HFFc6 (cell line): ENCODE data around the gene NFIL3. TPM values are rescaled to one million over a fixed set of nuclear protein-coding genes. Genes with fewer than 3 reads are reported as not detected.

Source experiments
- DNase-seq: peaks from one replicate; pipeline ENCODE4 v3.0.0-alpha.2; 2018
- H3K27ac Mint-ChIP-seq: 2 replicates; pipeline ENCODE4 v1.8.0; 2020; ENCODE audit warnings: mild to moderate bottlenecking, mixed read lengths
- H3K27me3 Mint-ChIP-seq: 2 replicates; pipeline ENCODE4 v1.8.0; 2021; ENCODE audit warnings: mild to moderate bottlenecking, moderate library complexity, mixed read lengths; ENCODE audit not compliant: insufficient read depth
- H3K36me3 Mint-ChIP-seq: 2 replicates; pipeline ENCODE4 v1.8.0; 2021; ENCODE audit warnings: low read depth, mixed read lengths
- H3K4me1 Mint-ChIP-seq: 2 replicates; pipeline ENCODE4 v1.8.0; 2020; ENCODE audit warnings: low read depth, mixed read lengths
- H3K4me3 Mint-ChIP-seq: 2 replicates; pipeline ENCODE4 v1.8.0; 2020; ENCODE audit warnings: mild to moderate bottlenecking, moderate library complexity, mixed read lengths
- H3K9me3 Mint-ChIP-seq: 2 replicates; pipeline ENCODE4 v1.8.0; 2020; ENCODE audit warnings: mild to moderate bottlenecking, mixed read lengths
- total RNA-seq, 6 experiments: library from RNA; stranded (reverse); fragmentation: NEBNext Ultra II Directional; extraction: Animal tissue kit (Norgen Biotek cat#: 25700); gene quantifications; 2 replicates in 1 of 6; 3 replicates in 5 of 6; pipeline ENCODE4 v1.2.3, GENCODE V29; 2021
- TF ChIP-seq, protein P1 (sequence below): fragments of 200-600 bp; sonication (generic); IDR thresholded peaks from 2 replicates; pipeline ENCODE4 v1.5.0; 2021; ENCODE audit warnings: antibody characterized with exemption, mild to moderate bottlenecking

Gene NFIL3
- total RNA-seq, 6 experiments from 2014 or later, result 11.8 to 18.5 (median 17.4) TPM

- H3K9me3 Mint-ChIP-seq, result no peaks in the 10 kb centered on the region
- peaks cover 5% of the 10 kb centered on the region for H3K27me3 Mint-ChIP-seq
- peaks cover 36% of the 10 kb centered on the region for H3K4me1 Mint-ChIP-seq
- TF ChIP-seq, protein P1, sequence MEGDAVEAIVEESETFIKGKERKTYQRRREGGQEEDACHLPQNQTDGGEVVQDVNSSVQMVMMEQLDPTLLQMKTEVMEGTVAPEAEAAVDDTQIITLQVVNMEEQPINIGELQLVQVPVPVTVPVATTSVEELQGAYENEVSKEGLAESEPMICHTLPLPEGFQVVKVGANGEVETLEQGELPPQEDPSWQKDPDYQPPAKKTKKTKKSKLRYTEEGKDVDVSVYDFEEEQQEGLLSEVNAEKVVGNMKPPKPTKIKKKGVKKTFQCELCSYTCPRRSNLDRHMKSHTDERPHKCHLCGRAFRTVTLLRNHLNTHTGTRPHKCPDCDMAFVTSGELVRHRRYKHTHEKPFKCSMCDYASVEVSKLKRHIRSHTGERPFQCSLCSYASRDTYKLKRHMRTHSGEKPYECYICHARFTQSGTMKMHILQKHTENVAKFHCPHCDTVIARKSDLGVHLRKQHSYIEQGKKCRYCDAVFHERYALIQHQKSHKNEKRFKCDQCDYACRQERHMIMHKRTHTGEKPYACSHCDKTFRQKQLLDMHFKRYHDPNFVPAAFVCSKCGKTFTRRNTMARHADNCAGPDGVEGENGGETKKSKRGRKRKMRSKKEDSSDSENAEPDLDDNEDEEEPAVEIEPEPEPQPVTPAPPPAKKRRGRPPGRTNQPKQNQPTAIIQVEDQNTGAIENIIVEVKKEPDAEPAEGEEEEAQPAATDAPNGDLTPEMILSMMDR, result peak; percentile 75
- H3K36me3 Mint-ChIP-seq, result no peaks in the 10 kb centered on the region
- H3K4me3 Mint-ChIP-seq, result peak overlapping the region; percentile 19; the same call in 1 of the 2 replicates
- no peak overlapping the region for H3K27ac Mint-ChIP-seq
- DNase-seq, result peak; percentile 93
Observed at GRCh38 chr9:91433180-91433579, 9.5 kb upstream of the NFIL3 start.

GRCh38 chr9:91431485-91431884, 7.9 kb upstream of the NFIL3 start:
- TF ChIP-seq, protein P1, result no peak
- H3K4me1 Mint-ChIP-seq, result peaks cover 46% of the 10 kb centered on the region
- no peak overlapping the region for H3K27ac Mint-ChIP-seq
- H3K4me3 Mint-ChIP-seq, result no peak overlapping the region
- peaks cover 5% of the 10 kb centered on the region for H3K27me3 Mint-ChIP-seq
- no peaks in the 10 kb centered on the region for H3K36me3 Mint-ChIP-seq
- DNase-seq, result no peak
- no peaks in the 10 kb centered on the region for H3K9me3 Mint-ChIP-seq

DNA sequence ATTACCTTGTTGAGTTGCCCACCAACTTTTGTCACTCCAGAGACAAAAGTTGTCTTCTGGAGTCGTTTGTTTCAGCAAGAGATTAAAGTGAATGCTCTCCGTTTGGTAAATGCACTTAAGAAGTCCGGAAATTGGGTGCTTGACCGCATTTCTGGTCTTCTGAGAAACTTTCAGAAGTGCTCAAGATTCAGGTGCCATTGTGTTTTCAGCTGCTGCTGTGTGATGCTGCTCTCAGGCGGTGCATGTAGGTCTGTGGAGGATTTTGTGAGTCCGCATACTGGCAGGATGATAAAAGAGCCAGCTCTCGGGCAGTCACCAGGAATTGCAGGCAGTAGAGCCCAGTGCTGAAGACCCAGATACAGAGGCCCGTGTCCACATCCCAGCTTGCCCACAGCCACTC, 5.9 kb upstream of the NFIL3 start:
- H3K4me1 Mint-ChIP-seq, result peaks cover 51% of the 10 kb centered on the region
- H3K4me3 Mint-ChIP-seq, result no peak overlapping the region
- DNase-seq, result no peak
- TF ChIP-seq, protein P1, result no peak
- H3K27me3 Mint-ChIP-seq, result peaks cover 5% of the 10 kb centered on the region
- no peaks in the 10 kb centered on the region for H3K9me3 Mint-ChIP-seq
- no peak overlapping the region for H3K27ac Mint-ChIP-seq
- H3K36me3 Mint-ChIP-seq, result no peaks in the 10 kb centered on the region

DNA sequence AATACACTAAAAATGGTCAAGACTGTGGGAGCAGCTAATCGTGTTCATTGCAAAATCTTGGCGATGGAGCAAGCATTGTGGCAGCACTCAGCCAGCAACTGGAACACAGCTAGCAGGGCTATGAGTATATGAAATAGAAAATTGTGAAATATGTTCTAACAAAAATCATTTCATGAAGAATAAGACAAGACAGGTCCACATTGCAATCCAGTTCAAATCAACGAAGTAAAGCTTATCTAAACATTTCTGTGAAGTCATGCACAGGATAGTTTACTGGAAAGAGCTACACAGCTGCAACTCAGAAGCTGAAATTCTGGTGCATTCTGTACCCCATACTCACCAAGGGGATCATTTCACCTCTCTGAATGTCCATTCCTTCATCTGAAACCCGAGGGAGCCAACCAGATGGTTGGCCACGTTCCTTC, 5.3 kb upstream of the NFIL3 start:
- Mint-ChIP-seq H3K4me3 (no peak overlapping the region), H3K36me3 (no peaks in the 10 kb centered on the region), H3K27ac (no peak overlapping the region), H3K4me1 (peaks cover 53% of the 10 kb centered on the region), H3K27me3 (peaks cover 5% of the 10 kb centered on the region), H3K9me3 (no peaks in the 10 kb centered on the region)
- TF ChIP-seq, protein P1, result no peak
- DNase-seq, result no peak

DNA sequence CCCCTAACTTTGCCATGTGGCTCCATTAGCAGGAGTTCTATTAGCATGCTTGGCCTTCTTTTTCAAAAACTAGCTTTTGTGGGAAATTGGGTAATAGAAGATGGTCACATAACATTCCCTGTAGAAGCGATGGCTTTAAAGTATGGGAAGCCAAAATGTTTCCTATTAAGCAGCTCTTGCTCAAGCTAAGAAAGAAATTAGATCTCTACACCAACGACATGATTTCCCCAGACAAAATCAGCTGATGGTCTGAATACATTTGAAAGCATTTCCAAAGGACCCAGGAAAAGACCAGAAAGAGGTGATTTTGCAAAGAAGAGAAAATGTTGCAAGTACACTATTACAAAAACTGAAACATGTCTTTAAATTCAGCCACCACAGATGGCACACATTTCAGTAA, 4.8 kb upstream of the NFIL3 start:
- Mint-ChIP-seq H3K4me3 (no peak overlapping the region), H3K27me3 (peaks cover 5% of the 10 kb centered on the region), H3K4me1 (peaks cover 50% of the 10 kb centered on the region), H3K27ac (no peak overlapping the region), H3K9me3 (no peaks in the 10 kb centered on the region), H3K36me3 (no peaks in the 10 kb centered on the region)
- no peak for DNase-seq
- TF ChIP-seq, protein P1, result no peak

DNA sequence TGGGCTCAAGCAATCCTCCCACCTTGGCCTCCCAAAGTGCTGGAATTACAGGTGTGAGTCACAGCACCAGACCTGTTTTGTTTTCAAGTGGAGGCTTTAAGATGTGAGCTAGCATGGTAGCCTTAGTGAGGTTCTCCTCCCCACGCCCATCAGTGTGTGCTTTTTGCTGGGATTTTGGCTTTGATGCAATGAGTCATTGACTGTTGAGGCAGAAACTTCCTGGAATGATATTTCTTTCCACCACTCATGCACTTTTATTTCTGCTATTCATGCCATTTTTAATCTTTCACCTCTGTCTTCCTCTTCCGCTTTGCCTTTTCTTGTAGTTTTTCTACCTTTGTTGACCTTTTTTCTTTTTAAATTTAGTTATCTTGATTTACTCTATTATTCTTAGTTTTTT, 4.2 kb upstream of the NFIL3 start:
- Mint-ChIP-seq H3K27me3 (peaks cover 7% of the 10 kb centered on the region), H3K9me3 (no peaks in the 10 kb centered on the region), H3K27ac (no peak overlapping the region), H3K4me3 (no peak overlapping the region), H3K4me1 (peaks cover 44% of the 10 kb centered on the region), H3K36me3 (no peaks in the 10 kb centered on the region)
- peak; percentile 41 for DNase-seq
- TF ChIP-seq, protein P1, result no peak
